ENCODE data around the gene SLAMF9.

DNA sequence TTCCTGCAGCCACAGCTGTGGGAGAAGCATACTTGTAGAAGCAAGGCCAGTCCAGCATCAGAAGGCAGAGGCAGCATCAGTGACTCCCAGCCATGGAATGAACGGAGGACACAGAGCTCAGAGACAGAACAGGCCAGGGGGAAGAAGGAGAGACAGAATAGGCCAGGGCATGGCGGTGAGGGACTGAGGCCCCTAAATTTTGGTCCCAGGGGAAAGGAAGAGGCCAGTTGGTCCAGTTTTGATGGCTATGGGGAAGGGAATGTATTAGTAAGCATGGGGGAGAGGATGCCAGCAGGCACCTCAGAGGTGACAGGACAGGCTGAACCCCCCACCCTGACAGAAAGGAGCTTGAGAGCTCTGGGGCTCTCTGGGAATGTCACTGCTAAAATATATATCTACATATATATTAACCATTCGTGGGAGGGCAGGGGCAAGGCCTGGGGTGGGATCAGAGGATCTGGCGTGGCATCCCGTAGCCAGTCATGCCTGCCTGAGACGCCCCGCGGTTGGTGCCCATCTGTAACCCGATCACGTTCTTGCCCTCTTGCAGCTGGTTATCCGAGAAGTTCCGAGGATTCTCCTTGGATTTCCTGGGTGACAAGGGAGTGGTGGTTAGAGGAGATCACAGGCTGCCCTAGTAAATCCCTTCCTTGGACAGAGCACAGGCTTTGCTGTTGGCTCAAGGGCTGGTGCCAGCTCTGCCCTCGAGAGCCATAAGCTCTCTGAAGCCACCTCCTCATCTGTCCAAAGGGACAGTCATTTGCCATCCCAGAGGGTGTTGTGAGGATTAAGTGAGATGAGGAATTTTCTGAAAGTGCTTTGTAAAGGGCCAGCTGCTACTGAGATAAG lies 35.5 kb downstream of the SLAMF9 start:
- TF ChIP-seq CEBPB (IDR thresholded peaks at IDR 0.05; ENCODE audit: low read depth) (no peak), POLR2A (IDR thresholded peaks at IDR 0.05; ENCODE audit: borderline replicate concordance, extremely low read depth, insufficient read depth, insufficient read length) (no peak), POLR2AphosphoS5 (IDR thresholded peaks at IDR 0.05; ENCODE audit: low read depth, low read length) (no peak)
